Peyer's patch (tissue), 4 donors: ENCODE measurements around the gene PMM2.

ENCODE experiments used
- POLR2A ChIP-seq, 2 donors: fragments of 450-650 bp; IDR thresholded peaks; one replicate each; pipeline ENCODE4 v1.5.1; 2017; ENCODE audit warnings: antibody characterized with exemption in 2 of 2, mild to moderate bottlenecking in 2 of 2, moderate library complexity in 2 of 2
- TF ChIP-seq, protein P1 (sequence below), 6 experiments: fragments of 450-650 bp in 4 of 6; fragments of 200-600 bp in 2 of 6; sonication (generic) in 1 of 6; IDR thresholded peaks; one replicate each; pipeline ENCODE4 v1.5.1; 2017 to 2019; ENCODE audit warnings: antibody characterized with exemption in 6 of 6, mild to moderate bottlenecking in 3 of 6, moderate library complexity in 1 of 6

DNA sequence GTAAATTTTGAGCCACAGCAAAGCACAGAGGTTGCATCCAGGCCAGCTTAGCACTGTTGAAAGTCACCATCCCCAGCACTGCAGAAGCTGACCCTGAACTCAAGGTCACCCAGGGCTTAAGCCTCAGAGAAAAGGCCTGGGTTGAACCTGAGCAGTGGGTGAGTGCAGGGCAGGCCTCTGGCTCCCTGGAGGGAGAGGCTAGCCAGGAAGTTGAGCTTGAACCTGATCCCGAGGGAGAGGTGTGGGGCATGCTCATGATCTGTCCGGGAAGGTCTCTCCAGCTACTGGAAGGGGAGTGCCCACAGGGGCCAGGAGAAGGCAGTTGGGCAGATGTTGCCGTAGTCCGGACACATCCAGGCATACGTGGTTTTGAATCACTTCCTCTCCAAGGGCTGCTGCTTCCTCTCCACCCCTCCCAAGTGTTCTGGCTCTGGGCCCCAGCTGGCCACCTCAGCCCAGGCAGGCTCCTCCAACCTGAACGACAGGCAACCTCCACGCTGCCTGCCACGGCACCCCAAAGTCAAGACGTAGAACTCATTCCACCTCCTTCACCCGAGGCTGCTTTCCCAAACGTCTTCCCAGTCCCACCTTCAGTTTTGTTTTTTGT, 52.7 kb downstream of the PMM2 start:
- TF ChIP-seq, protein P1, sequence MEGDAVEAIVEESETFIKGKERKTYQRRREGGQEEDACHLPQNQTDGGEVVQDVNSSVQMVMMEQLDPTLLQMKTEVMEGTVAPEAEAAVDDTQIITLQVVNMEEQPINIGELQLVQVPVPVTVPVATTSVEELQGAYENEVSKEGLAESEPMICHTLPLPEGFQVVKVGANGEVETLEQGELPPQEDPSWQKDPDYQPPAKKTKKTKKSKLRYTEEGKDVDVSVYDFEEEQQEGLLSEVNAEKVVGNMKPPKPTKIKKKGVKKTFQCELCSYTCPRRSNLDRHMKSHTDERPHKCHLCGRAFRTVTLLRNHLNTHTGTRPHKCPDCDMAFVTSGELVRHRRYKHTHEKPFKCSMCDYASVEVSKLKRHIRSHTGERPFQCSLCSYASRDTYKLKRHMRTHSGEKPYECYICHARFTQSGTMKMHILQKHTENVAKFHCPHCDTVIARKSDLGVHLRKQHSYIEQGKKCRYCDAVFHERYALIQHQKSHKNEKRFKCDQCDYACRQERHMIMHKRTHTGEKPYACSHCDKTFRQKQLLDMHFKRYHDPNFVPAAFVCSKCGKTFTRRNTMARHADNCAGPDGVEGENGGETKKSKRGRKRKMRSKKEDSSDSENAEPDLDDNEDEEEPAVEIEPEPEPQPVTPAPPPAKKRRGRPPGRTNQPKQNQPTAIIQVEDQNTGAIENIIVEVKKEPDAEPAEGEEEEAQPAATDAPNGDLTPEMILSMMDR (IDR thresholded peaks at IDR 0.05), result no peak
- TF ChIP-seq POLR2A (IDR thresholded peaks at IDR 0.05), result no peak
